HepG2 (cell line): ENCODE measurements around the gene ARHGEF3. TPM values are rescaled to one million over a fixed set of nuclear protein-coding genes. Genes with fewer than 3 reads are reported as not detected.
A peak's percentile ranks its signal among the peaks of the same experiment; 100 is the strongest.

Experiments used
- BRD4 ChIP-seq: sonication (generic); formaldehyde crosslinking; IDR thresholded peaks from 2 replicates; pipeline ENCODE4 v1.4.0; 2020; ENCODE audit warnings: missing genetic modification reagents
- CEBPG ChIP-seq: IDR thresholded peaks from 2 replicates; pipeline ENCODE4 v1.6.1; 2016
- ERF ChIP-seq: IDR thresholded peaks from 2 replicates; pipeline ENCODE4 v1.6.1; 2018; ENCODE audit warnings: missing biosample characterization, missing genetic modification reagents
- FOSL2 ChIP-seq: sonication (generic); formaldehyde crosslinking; IDR thresholded peaks from 2 replicates; pipeline ENCODE4 v1.4.0; 2020; ENCODE audit warnings: missing genetic modification reagents
- GATAD2A ChIP-seq: IDR thresholded peaks from 2 replicates; pipeline ENCODE4 v1.6.1; 2016
- GTF3A ChIP-seq: sonication (generic); formaldehyde crosslinking; conservative IDR thresholded peaks from 2 replicates; pipeline ENCODE4 v1.4.0; 2020; ENCODE audit warnings: mild to moderate bottlenecking, missing genetic modification reagents
- KDM4B ChIP-seq: sonication (generic); formaldehyde crosslinking; IDR thresholded peaks from 2 replicates; pipeline ENCODE4 v1.4.0; 2020; ENCODE audit warnings: missing genetic modification reagents
- KLF16 ChIP-seq, 2 experiments: sonication (generic) in 1 of 2; formaldehyde crosslinking in 1 of 2; IDR thresholded peaks; 2 replicates each; pipeline versions ENCODE4 v1.6.1 to v1.8.0; 2016 to 2023; ENCODE audit warnings: missing genetic modification reagents in 2 of 2, missing compliant biosample characterization in 1 of 2
- KMT2B ChIP-seq: IDR thresholded peaks from 2 replicates; pipeline ENCODE4 v1.6.1; 2016; ENCODE audit warnings: missing genetic modification reagents, missing compliant biosample characterization
- MED8 ChIP-seq: sonication (generic); formaldehyde crosslinking; IDR thresholded peaks from 2 replicates; pipeline ENCODE4 v1.8.1; 2023; ENCODE audit warnings: mild to moderate bottlenecking, missing genetic modification reagents; ENCODE audit not compliant: insufficient replicate concordance
- MIXL1 ChIP-seq: IDR thresholded peaks from 2 replicates; pipeline ENCODE4 v1.6.1; 2016
- NFRKB ChIP-seq: fragments of 450-650 bp; IDR thresholded peaks from 2 replicates; pipeline ENCODE4 v1.6.1; 2017
- TCF7L2 ChIP-seq: IDR thresholded peaks from 2 replicates; pipeline ENCODE4 v1.6.1; 2011; ENCODE audit warnings: mild to moderate bottlenecking, low read depth, low read length, moderate library complexity
- YEATS4 ChIP-seq: sonication (generic); formaldehyde crosslinking; IDR thresholded peaks from 2 replicates; pipeline ENCODE4 v1.4.0; 2020; ENCODE audit warnings: missing genetic modification reagents, borderline replicate concordance
- YY1 ChIP-seq: IDR thresholded peaks from 2 replicates; pipeline ENCODE4 v1.6.1; 2011; ENCODE audit warnings: low read length, low read depth, moderate library complexity, mild to moderate bottlenecking; ENCODE audit not compliant: insufficient read depth, insufficient replicate concordance
- ZNF550 ChIP-seq: sonication (generic); formaldehyde crosslinking; IDR thresholded peaks from 2 replicates; pipeline ENCODE4 v1.4.0; 2020; ENCODE audit warnings: mild to moderate bottlenecking, missing genetic modification reagents, borderline replicate concordance
- ZNF557 ChIP-seq: sonication (generic); formaldehyde crosslinking; IDR thresholded peaks from 2 replicates; pipeline ENCODE4 v1.4.0; 2020; ENCODE audit warnings: missing genetic modification reagents
- ZNF605 ChIP-seq: sonication (generic); formaldehyde crosslinking; IDR thresholded peaks from 2 replicates; pipeline ENCODE4 v1.8.0; 2022; ENCODE audit warnings: mild to moderate bottlenecking, missing genetic modification reagents
- ZSCAN9 ChIP-seq: IDR thresholded peaks from 2 replicates; pipeline ENCODE4 v1.6.1; 2016; ENCODE audit warnings: borderline replicate concordance
- polyA plus RNA-seq, 8 experiments: library from polyadenylated mRNA; depleted of rRNA in 3 of 8; stranded (reverse) in 7 of 8; unstranded in 1 of 8; fragments of >200 nt; fragmentation: Illumina TruSeq in 4 of 8; extraction: Trizol in 4 of 8; gene quantifications; 2 replicates each; pipeline versions ENCODE4 v1.2.1 to v1.2.3, GENCODE V29; 2011 to 2016; ENCODE audit warnings: low read depth in 4 of 8, missing spikeins in 1 of 8, mixed read lengths in 1 of 8; ENCODE audit not compliant: insufficient read depth in 1 of 8
- total RNA-seq, 5 experiments: library from RNA; depleted of rRNA; stranded (reverse); fragments of >200 nt; fragmentation: Illumina TruSeq; extraction: Trizol; gene quantifications; 2 replicates each; pipeline ENCODE4 v1.2.3, GENCODE V29; 2016; ENCODE audit warnings: low read depth in 1 of 5
- TF ChIP-seq, protein P1 (sequence below): sonication (generic); formaldehyde crosslinking; IDR thresholded peaks from 2 replicates; pipeline ENCODE4 v1.5.0; 2020; ENCODE audit warnings: mild to moderate bottlenecking, missing genetic modification reagents, borderline replicate concordance
- TF ChIP-seq, protein P2 (sequence below): sonication (generic); formaldehyde crosslinking; IDR thresholded peaks from 2 replicates; pipeline ENCODE4 v1.5.1; 2020; ENCODE audit warnings: missing genetic modification reagents, mild to moderate bottlenecking, borderline replicate concordance
- TF ChIP-seq, protein P3 (sequence below), 2 experiments: sonication (generic) in 1 of 2; formaldehyde crosslinking in 1 of 2; IDR thresholded peaks; 2 replicates each; pipeline versions ENCODE4 v1.4.0 to v1.6.1; 2016 to 2020; ENCODE audit warnings: borderline replicate concordance in 1 of 2, low read depth in 1 of 2, mild to moderate bottlenecking in 1 of 2, missing genetic modification reagents in 1 of 2

Gene ARHGEF3
- total and polyA plus RNA-seq, 2 of the 13 experiments (the other 11 are each of a cell fraction or from before 2014, with no cell fraction given), result 14.8 to 23.1 TPM

DNA sequence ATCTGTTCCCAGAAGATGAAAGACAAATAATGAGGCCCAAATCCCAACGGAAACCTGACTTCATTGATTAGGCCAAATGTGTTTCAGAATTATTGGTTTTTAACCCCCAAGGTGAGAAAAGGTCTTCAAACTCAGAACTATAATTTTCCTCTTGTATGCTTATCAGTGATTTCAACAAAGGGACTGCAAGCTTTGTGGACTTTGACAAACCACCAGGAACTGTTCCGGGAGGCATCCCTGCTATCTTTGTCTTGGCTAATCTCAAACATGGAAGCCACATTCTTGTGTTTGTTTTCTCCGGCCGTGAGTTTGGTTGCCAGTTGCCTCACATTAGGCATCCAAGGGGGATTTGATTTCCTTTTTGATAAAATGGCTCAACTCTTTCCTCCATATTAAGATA, 19.5 kb downstream of the ARHGEF3 start (continued):
- TF ChIP-seq, protein P1, sequence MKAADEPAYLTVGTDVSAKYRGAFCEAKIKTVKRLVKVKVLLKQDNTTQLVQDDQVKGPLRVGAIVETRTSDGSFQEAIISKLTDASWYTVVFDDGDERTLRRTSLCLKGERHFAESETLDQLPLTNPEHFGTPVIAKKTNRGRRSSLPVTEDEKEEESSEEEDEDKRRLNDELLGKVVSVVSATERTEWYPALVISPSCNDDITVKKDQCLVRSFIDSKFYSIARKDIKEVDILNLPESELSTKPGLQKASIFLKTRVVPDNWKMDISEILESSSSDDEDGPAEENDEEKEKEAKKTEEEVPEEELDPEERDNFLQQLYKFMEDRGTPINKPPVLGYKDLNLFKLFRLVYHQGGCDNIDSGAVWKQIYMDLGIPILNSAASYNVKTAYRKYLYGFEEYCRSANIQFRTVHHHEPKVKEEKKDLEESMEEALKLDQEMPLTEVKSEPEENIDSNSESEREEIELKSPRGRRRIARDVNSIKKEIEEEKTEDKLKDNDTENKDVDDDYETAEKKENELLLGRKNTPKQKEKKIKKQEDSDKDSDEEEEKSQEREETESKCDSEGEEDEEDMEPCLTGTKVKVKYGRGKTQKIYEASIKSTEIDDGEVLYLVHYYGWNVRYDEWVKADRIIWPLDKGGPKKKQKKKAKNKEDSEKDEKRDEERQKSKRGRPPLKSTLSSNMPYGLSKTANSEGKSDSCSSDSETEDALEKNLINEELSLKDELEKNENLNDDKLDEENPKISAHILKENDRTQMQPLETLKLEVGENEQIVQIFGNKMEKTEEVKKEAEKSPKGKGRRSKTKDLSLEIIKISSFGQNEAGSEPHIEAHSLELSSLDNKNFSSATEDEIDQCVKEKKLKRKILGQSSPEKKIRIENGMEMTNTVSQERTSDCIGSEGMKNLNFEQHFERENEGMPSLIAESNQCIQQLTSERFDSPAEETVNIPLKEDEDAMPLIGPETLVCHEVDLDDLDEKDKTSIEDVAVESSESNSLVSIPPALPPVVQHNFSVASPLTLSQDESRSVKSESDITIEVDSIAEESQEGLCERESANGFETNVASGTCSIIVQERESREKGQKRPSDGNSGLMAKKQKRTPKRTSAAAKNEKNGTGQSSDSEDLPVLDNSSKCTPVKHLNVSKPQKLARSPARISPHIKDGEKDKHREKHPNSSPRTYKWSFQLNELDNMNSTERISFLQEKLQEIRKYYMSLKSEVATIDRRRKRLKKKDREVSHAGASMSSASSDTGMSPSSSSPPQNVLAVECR, result peak; percentile 31; the same call in 1 of the 2 replicates
- TF ChIP-seq MIXL1 (peak; percentile 87), CEBPG (peak; percentile 90), NFRKB (no peak), ZNF550 (CRISPR knock-in tag) (no peak), KDM4B (CRISPR knock-in tag) (peak; percentile 51; the same call in 1 of the 2 replicates), KLF16 (CRISPR knock-in tag; IDR thresholded peaks at IDR 0.05) (peak in 1 of 2 experiments; percentile 62; a peak in 1 of 4 replicates), FOSL2 (peak; percentile 70), YY1 (peak; percentile 61), MED8 (CRISPR knock-in tag) (peak; percentile 39), ZSCAN9 (CRISPR knock-in tag) (0 out of 2 replicates have a peak, but pooled peaks have one; percentile 18), GTF3A (CRISPR knock-in tag) (no peak), ZNF557 (CRISPR knock-in tag) (no peak), TCF7L2 (peak; percentile 50; the same call in 1 of the 2 replicates), KMT2B (CRISPR knock-in tag) (peak; percentile 51; the same call in 1 of the 2 replicates), YEATS4 (peak; percentile 24; the same call in 1 of the 2 replicates), BRD4 (CRISPR knock-in tag) (no peak), ERF (CRISPR knock-in tag) (peak; percentile 36; the same call in 1 of the 2 replicates), GATAD2A (CRISPR knock-in tag) (peak; percentile 95), ZNF605 (no peak)
- TF ChIP-seq, protein P2, sequence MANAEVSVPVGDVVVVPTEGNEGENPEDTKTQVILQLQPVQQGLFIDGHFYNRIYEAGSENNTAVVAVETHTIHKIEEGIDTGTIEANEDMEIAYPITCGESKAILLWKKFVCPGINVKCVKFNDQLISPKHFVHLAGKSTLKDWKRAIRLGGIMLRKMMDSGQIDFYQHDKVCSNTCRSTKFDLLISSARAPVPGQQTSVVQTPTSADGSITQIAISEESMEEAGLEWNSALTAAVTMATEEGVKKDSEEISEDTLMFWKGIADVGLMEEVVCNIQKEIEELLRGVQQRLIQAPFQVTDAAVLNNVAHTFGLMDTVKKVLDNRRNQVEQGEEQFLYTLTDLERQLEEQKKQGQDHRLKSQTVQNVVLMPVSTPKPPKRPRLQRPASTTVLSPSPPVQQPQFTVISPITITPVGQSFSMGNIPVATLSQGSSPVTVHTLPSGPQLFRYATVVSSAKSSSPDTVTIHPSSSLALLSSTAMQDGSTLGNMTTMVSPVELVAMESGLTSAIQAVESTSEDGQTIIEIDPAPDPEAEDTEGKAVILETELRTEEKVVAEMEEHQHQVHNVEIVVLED, result peak; percentile 16; the same call in 1 of the 2 replicates
- TF ChIP-seq, protein P3, sequence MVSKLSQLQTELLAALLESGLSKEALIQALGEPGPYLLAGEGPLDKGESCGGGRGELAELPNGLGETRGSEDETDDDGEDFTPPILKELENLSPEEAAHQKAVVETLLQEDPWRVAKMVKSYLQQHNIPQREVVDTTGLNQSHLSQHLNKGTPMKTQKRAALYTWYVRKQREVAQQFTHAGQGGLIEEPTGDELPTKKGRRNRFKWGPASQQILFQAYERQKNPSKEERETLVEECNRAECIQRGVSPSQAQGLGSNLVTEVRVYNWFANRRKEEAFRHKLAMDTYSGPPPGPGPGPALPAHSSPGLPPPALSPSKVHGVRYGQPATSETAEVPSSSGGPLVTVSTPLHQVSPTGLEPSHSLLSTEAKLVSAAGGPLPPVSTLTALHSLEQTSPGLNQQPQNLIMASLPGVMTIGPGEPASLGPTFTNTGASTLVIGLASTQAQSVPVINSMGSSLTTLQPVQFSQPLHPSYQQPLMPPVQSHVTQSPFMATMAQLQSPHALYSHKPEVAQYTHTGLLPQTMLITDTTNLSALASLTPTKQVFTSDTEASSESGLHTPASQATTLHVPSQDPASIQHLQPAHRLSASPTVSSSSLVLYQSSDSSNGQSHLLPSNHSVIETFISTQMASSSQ (IDR thresholded peaks at IDR 0.05; ENCODE audit: low read depth), result peak; percentile 70
- TF ChIP-seq, protein P3 (CRISPR knock-in tag; IDR thresholded peaks at IDR 0.05; ENCODE audit: borderline replicate concordance), result peak; percentile 48; the same call in 1 of the 2 replicates
